IMR-90 (cell line): ENCODE results near the gene SLC24A3. TPM values are rescaled to one million over a fixed set of nuclear protein-coding genes. Genes with fewer than 3 reads are reported as not detected.

Source experiments
- ATAC-seq: fragments of 200-7000 bp; cut with Tn5 transposase; 2 replicates; pipeline ENCODE4 v1.9.1; 2020; ENCODE audit warnings: low read depth, mild to moderate bottlenecking, moderate library complexity
- BruUV-seq: library from RNA; stranded (reverse); fragments of 400-500 nt; replicated peaks from 2 replicates; lab custom pipeline; 2021; lab: Mats Ljungman, UMichigan
- CTCF ChIA-PET: fragments of 300-600 bp; formaldehyde crosslinking; extraction: SDS; loops from one replicate; lab custom pipeline; 2021; ENCODE audit warnings: antibody characterized with exemption; lab: Yijun Ruan, JAX
- POLR2A ChIA-PET: fragments of 300-600 bp; sonication (Branson Sonifier 250); formaldehyde crosslinking; loops from one replicate; lab custom pipeline; 2022; ENCODE audit warnings: antibody characterized with exemption; ENCODE audit not compliant: unreplicated experiment; lab: Charles Lee
- DNase-seq: peaks from one replicate; pipeline ENCODE4 v3.0.0; 2013
- H2AFZ ChIP-seq: replicated peaks from 2 replicates; pipeline ENCODE3; 2013; ENCODE audit warnings: low read length, mild to moderate bottlenecking; ENCODE audit not compliant: poor library complexity
- H2AK5ac ChIP-seq: 2 replicates; pipeline ENCODE4 v1.6.1; 2013; ENCODE audit warnings: low read depth, low read length, inconsistent platforms
- H2AK9ac ChIP-seq: replicated peaks from 2 replicates; pipeline ENCODE3; 2013; ENCODE audit warnings: mild to moderate bottlenecking, low read depth, low read length, moderate library complexity; ENCODE audit not compliant: poor library complexity
- H2BK120ac ChIP-seq: 2 replicates; pipeline ENCODE4 v1.6.1; 2013; ENCODE audit warnings: low read depth, low read length, inconsistent platforms
- H2BK15ac ChIP-seq: 3 replicates; pipeline ENCODE4 v1.6.1; 2013; ENCODE audit warnings: low read depth, low read length, inconsistent platforms
- H2BK20ac ChIP-seq: 2 replicates; pipeline ENCODE4 v1.6.1; 2013; ENCODE audit warnings: low read depth, mild to moderate bottlenecking, inconsistent platforms, low read length, moderate library complexity
- H2BK5ac ChIP-seq: 2 replicates; pipeline ENCODE4 v1.6.1; 2013; ENCODE audit warnings: mild to moderate bottlenecking, low read depth, low read length, inconsistent platforms; ENCODE audit not compliant: poor library complexity, severe bottlenecking
- H3K14ac ChIP-seq: replicated peaks from 2 replicates; pipeline ENCODE4 v1.6.1; 2013; ENCODE audit warnings: low read depth, low read length, inconsistent platforms
- H3K18ac ChIP-seq: 2 replicates; pipeline ENCODE4 v1.6.1; 2013; ENCODE audit warnings: low read depth, low read length, control low read depth
- H3K23ac ChIP-seq: 2 replicates; pipeline ENCODE4 v1.6.1; 2013; ENCODE audit warnings: low read depth, low read length, inconsistent platforms
- H3K27ac ChIP-seq: 2 replicates; pipeline ENCODE4 v1.5.1; 2013; ENCODE audit warnings: mild to moderate bottlenecking, control low read depth, low read length; ENCODE audit not compliant: insufficient read depth
- H3K27me3 ChIP-seq: 2 replicates; pipeline ENCODE4 v1.6.1; 2013; ENCODE audit warnings: low read length; ENCODE audit not compliant: control insufficient read depth, insufficient read depth
- H3K36me3 ChIP-seq: 2 replicates; pipeline ENCODE4 v1.6.1; 2013; ENCODE audit warnings: low read length, mixed read lengths; ENCODE audit not compliant: control insufficient read depth, insufficient read depth
- H3K4ac ChIP-seq: 2 replicates; pipeline ENCODE4 v1.6.1; 2013; ENCODE audit warnings: low read depth, low read length, inconsistent platforms
- H3K4me1 ChIP-seq: 2 replicates; pipeline ENCODE4 v1.6.1; 2013; ENCODE audit warnings: low read length, mixed read lengths; ENCODE audit not compliant: control insufficient read depth, insufficient read depth
- H3K4me2 ChIP-seq: 2 replicates; pipeline ENCODE4 v1.6.1; 2013; ENCODE audit warnings: low read depth, mild to moderate bottlenecking, control low read depth, low read length, moderate library complexity
- H3K4me3 ChIP-seq: 2 replicates; pipeline ENCODE4 v1.5.1; 2013; ENCODE audit warnings: low read depth, mild to moderate bottlenecking, control low read depth, low read length, moderate library complexity; ENCODE audit not compliant: insufficient read depth
- H3K56ac ChIP-seq: 2 replicates; pipeline ENCODE4 v1.6.1; 2013; ENCODE audit warnings: low read length, inconsistent platforms; ENCODE audit not compliant: insufficient read depth; ENCODE audit errors: extremely low read depth
- H3K79me1 ChIP-seq, 2 experiments: 2 replicates each; pipeline ENCODE4 v1.6.1; 2013; ENCODE audit warnings: low read length in 2 of 2, inconsistent platforms in 1 of 2, low read depth in 1 of 2
- H3K9ac ChIP-seq: 2 replicates; pipeline ENCODE4 v1.6.1; 2013; ENCODE audit warnings: low read depth, low read length, control low read depth
- H3K9me1 ChIP-seq: 2 replicates; pipeline ENCODE4 v1.6.1; 2013; ENCODE audit warnings: low read length, inconsistent platforms; ENCODE audit not compliant: insufficient read depth
- H3K9me3 ChIP-seq: 2 replicates; pipeline ENCODE4 v1.6.1; 2013; ENCODE audit warnings: low read length; ENCODE audit not compliant: control insufficient read depth, insufficient read depth
- H4K20me1 ChIP-seq: 2 replicates; pipeline ENCODE4 v1.6.1; 2013; ENCODE audit warnings: low read length, inconsistent platforms; ENCODE audit not compliant: insufficient read depth
- H4K5ac ChIP-seq: 2 replicates; pipeline ENCODE4 v1.6.1; 2013; ENCODE audit warnings: mild to moderate bottlenecking, low read depth, low read length, control low read depth
- H4K8ac ChIP-seq, 2 experiments: 2 replicates each; pipeline ENCODE4 v1.6.1; 2013; ENCODE audit warnings: low read depth in 2 of 2, low read length in 2 of 2, control low read depth in 1 of 2, inconsistent platforms in 1 of 2
- H4K91ac ChIP-seq: 2 replicates; pipeline ENCODE4 v1.6.1; 2013; ENCODE audit warnings: low read depth, low read length, inconsistent platforms; ENCODE audit not compliant: insufficient read depth
- MAFK ChIP-seq: IDR thresholded peaks from 2 replicates; pipeline ENCODE4 v1.6.1; 2012; ENCODE audit warnings: low read depth, low read length, improper control_type of control experiment
- MAZ ChIP-seq: IDR thresholded peaks from 2 replicates; pipeline ENCODE4 v1.6.1; 2012; ENCODE audit warnings: low read depth, mild to moderate bottlenecking, low read length, improper control_type of control experiment, moderate library complexity, borderline replicate concordance
- WGBS, 2 experiments: methylation state at CpG; one replicate each; pipeline versions ENCODE4 v1.1.5 to v1.1.7; 2013; ENCODE audit warnings: missing lambda C conversion rate in 2 of 2; ENCODE audit not compliant: insufficient read length in 1 of 2; ENCODE audit errors: extremely low coverage in 2 of 2; 5-methylcytosine and 5-hydroxymethylcytosine counted together
- dilution Hi-C: fragments of 300-500 bp; cut with HindIII; formaldehyde crosslinking; loops from one replicate; pipeline ENCODE4 v1.14.3; 2018; ENCODE audit warnings: low sequenced_read_pairs; ENCODE audit not compliant: unreplicated experiment
- in situ Hi-C: fragments of 300-500 bp; cut with MboI; formaldehyde crosslinking; loops from 3 replicates; pipeline ENCODE4 v1.14.3; 2019; ENCODE audit warnings: low sequenced_read_pairs, inconsistent platforms, mixed read lengths
- intact Hi-C: fragments of 100-400 bp; cut with micrococcal nuclease; formaldehyde crosslinking; loops from 2 replicates; pipeline ENCODE4 v1.10.0; 2022
- polyA plus RNA-seq, 3 experiments: library from polyadenylated mRNA; depleted of rRNA; stranded (reverse); fragments of >200 nt; gene quantifications; 2 replicates each; pipeline ENCODE4 v1.2.3, GENCODE V29; 2012; ENCODE audit warnings: low replicate concordance in 1 of 3
- total RNA-seq: library from RNA; depleted of rRNA; stranded (reverse); fragments of >200 nt; gene quantifications from 2 replicates; pipeline ENCODE4 v1.2.3, GENCODE V29; 2012

Gene SLC24A3
- total and polyA plus RNA-seq, 2 of the 4 experiments (the other 2 are of a cell fraction) = not detected

GRCh38 chr20:19212821-19213502, 520 bp downstream of the SLC24A3 start:
- Histone ChIP-seq H2BK5ac (no peak overlapping the region), H3K9me3 (no peaks in the 10 kb centered on the region), H4K91ac (no peak overlapping the region), H3K18ac (no peak overlapping the region), H2BK20ac (no peak overlapping the region), H3K23ac (no peak overlapping the region), H3K14ac (no peak overlapping the region), H3K4ac (no peak overlapping the region), H2AFZ (peak overlapping the region; percentile 43), H3K27ac (no peak overlapping the region), H4K5ac (no peak overlapping the region), H4K20me1 (no peaks in the 10 kb centered on the region), H3K9me1 (no peaks in the 10 kb centered on the region), H3K9ac (no peak overlapping the region), H3K56ac (no peak overlapping the region), H3K4me2 (no peak overlapping the region), H2AK9ac (no peak overlapping the region), H2AK5ac (no peak overlapping the region), H3K4me1 (no peaks in the 10 kb centered on the region), H2BK120ac (no peak overlapping the region), H3K27me3 (peaks cover 25% of the 10 kb centered on the region), H3K36me3 (no peaks in the 10 kb centered on the region), H4K8ac (no peak overlapping the region), H3K4me3 (no peak overlapping the region), H3K79me1 (no peaks in the 10 kb centered on the region), H2BK15ac (no peak overlapping the region)
- WGBS, 2 experiments = 4% methylated on average over 9 of the region's 58 CpGs; no CpG with 5 or more reads in 1 of the 2 experiments
- in situ Hi-C loops = no loop called here
- dilution Hi-C loops = no loop called here
- DNase-seq = no peak
- no TSS peak for BruUV-seq
- POLR2A ChIA-PET = no interaction called here
- ATAC-seq = peak; percentile 42; the same call in 1 of the 2 replicates
- no peak for TF ChIP-seq MAZ
- TF ChIP-seq MAFK = no peak
- CTCF ChIA-PET = interaction anchor here (0.6 kb wide), 1 partner anchor 298 kb away, joined by 4 read pairs; no protein-coding TSS in a partner anchor
- intact Hi-C loops = no loop called here
